GM19438 (cell line): ENCODE measurements around the gene OR4A47.
"Not testable (repeated sequence)": the region's sequence is repeated elsewhere in the genome, so short reads cannot be mapped to it uniquely, and the experiment has no call there.

Source experiments
- ATAC-seq: cut with Tn5 transposase; IDR thresholded peaks from one replicate; pipeline ENCODE4 v1.9.1; 2021; ENCODE audit warnings: low read depth; ENCODE audit not compliant: unreplicated experiment

The OR4A47 gene, protein sequence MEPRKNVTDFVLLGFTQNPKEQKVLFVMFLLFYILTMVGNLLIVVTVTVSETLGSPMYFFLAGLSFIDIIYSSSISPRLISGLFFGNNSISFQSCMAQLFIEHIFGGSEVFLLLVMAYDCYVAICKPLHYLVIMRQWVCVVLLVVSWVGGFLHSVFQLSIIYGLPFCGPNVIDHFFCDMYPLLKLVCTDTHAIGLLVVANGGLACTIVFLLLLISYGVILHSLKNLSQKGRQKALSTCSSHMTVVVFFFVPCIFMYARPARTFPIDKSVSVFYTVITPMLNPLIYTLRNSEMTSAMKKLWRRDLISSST

DNA sequence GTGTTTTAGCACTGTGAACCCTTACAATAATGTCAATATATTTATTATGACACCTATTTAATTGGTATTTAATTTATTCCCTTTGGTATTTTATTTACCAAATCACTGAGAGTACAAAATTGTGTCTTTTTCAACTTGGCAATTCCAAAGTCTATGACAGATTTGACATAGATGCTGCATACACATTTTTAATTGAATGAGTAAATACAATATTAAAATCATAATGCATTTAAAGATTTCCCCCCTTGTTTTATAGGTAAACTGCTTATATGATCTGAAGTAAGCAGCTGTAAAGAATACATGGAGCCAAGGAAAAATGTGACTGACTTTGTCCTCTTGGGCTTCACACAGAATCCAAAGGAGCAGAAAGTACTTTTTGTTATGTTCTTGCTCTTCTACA is at the start of gene OR4A47:
Gene OR4A47, plus strand, starts transcription at position 301 of the 400 bp plus-strand sequence. Its CDS starts 0 bp downstream, at position 301.
- ATAC-seq = not testable (repeated sequence)

GRCh38 chr11:48455909-48456308 is 32.7 kb upstream of the OR4A47 start:
- not testable (repeated sequence) for ATAC-seq

GRCh38 chr11:48473966-48474365 is 14.6 kb upstream of the OR4A47 start:
- ATAC-seq = not testable (repeated sequence)

GRCh38 chr11:48474703-48475102 is 13.9 kb upstream of the OR4A47 start:
- not testable (repeated sequence) for ATAC-seq

- not testable (repeated sequence) for ATAC-seq
These were observed 17.6 kb downstream of the OR4A47 start for GRCh38 chr11:48506169-48506568.

DNA sequence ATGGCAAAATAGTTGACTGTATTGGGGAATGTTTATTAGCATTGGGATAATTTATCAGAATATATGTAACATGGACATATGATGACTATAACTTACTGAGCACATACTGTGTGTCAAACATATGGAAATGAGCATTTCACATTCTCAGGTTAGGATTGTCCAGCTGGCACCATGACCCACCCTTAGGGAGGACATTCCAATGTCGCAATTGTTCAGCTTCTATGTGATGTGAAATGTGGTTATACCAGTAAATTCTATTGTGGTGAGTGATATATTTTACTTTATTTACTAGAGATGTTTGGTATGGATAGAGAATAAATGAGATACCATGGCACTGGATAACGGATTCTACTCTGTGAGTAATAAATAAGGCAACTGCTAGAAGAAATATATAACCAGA is 50.4 kb downstream of the OR4A47 start:
- ATAC-seq = no peak
